ENCODE data around the gene DHPS. TPM values are rescaled to one million over a fixed set of nuclear protein-coding genes. Genes with fewer than 3 reads are reported as not detected.
"Not testable (repeated sequence)": the region's sequence is repeated elsewhere in the genome, so short reads cannot be mapped to it uniquely, and the experiment has no call there.

The DHPS gene
- total RNA-seq, 1 donor from 2014 or later, result 70.5 TPM

DNA sequence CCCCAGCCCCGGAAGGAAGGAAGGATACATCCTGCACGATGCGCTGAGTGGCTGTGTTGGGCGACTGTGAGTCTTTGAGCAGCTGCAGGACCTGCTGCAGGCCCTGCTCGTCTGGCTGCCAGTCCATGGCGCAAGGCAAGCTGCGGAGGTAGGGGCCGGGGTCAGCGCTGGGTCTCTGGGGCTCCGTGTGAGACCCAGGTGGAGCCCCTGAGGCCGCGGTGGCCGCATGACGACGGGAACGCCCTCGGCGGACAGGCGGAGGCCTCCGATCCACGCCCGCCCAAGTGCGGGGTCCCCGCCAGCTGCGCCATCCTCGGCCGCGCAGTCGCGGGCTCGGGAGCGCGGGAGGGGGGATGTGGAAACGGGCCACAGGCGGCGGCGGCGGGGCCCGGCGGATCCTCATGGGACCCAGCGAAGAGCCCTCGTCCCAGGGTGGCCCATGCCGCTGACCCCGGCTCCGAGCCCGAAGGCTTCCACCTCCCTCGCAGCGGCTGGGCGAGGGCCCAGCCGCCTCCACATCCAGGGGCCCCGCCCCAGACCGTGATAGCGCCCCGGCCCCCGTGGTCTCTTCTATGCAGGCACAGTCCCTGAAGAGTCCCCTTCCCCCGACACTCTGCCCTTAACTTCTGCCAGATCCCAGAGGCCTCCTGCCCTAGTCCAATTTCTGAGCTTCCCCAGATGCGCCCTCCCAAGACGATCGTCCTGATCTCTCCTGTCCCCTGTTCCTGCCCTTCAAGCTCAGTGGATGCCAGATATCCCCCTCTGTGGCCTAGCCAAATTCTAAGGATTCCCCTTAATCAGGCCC is 39.4 kb upstream of the DHPS start:
- DNase-seq (no peak), ATAC-seq (peak; percentile 1)
- no peaks in the 10 kb centered on the region for H3K27me3 ChIP-seq
- peak overlapping the region; percentile 88 for H3K27ac ChIP-seq
- intact Hi-C loops (cut with DNase I), result no loop called here
- H3K4me1 ChIP-seq, result peaks cover 33% of the 10 kb centered on the region
- no peaks in the 10 kb centered on the region for H3K9me3 ChIP-seq
- peak overlapping the region; percentile 63 for H3K4me3 ChIP-seq
- peaks cover 19% of the 10 kb centered on the region for H3K36me3 ChIP-seq
- TF ChIP-seq, protein P1, sequence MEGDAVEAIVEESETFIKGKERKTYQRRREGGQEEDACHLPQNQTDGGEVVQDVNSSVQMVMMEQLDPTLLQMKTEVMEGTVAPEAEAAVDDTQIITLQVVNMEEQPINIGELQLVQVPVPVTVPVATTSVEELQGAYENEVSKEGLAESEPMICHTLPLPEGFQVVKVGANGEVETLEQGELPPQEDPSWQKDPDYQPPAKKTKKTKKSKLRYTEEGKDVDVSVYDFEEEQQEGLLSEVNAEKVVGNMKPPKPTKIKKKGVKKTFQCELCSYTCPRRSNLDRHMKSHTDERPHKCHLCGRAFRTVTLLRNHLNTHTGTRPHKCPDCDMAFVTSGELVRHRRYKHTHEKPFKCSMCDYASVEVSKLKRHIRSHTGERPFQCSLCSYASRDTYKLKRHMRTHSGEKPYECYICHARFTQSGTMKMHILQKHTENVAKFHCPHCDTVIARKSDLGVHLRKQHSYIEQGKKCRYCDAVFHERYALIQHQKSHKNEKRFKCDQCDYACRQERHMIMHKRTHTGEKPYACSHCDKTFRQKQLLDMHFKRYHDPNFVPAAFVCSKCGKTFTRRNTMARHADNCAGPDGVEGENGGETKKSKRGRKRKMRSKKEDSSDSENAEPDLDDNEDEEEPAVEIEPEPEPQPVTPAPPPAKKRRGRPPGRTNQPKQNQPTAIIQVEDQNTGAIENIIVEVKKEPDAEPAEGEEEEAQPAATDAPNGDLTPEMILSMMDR (IDR thresholded peaks at IDR 0.05), result no peak

DNA sequence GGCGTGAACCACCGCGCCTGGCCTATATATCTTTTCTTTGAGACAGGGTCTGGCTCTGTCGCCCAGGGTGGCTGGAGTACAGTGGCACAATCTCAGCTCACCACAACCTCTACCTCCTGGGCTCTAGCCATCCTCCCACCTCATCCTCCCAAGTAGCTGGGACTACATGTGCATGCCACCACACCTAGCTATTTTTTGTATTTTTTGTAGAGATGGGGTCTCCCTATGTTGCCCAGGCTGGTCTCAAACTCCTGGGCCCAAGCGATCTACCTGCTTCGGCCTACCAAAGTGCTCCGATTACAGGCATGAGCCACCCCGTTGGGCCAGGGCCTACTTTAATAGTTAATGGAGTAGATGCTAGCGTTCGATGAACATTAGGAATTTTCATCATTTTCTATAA is 38.6 kb upstream of the DHPS start:
- TF ChIP-seq, protein P1 (IDR thresholded peaks at IDR 0.05), result no peak
- peak overlapping the region; percentile 63 for H3K4me3 ChIP-seq
- ATAC-seq, result no peak
- DNase-seq, result no peak
- no peaks in the 10 kb centered on the region for H3K27me3 ChIP-seq
- peaks cover 24% of the 10 kb centered on the region for H3K36me3 ChIP-seq
- no peak overlapping the region for H3K27ac ChIP-seq
- intact Hi-C loops (cut with DNase I), result no loop called here
- peaks cover 33% of the 10 kb centered on the region for H3K4me1 ChIP-seq
- H3K9me3 ChIP-seq, result no peaks in the 10 kb centered on the region

DNA sequence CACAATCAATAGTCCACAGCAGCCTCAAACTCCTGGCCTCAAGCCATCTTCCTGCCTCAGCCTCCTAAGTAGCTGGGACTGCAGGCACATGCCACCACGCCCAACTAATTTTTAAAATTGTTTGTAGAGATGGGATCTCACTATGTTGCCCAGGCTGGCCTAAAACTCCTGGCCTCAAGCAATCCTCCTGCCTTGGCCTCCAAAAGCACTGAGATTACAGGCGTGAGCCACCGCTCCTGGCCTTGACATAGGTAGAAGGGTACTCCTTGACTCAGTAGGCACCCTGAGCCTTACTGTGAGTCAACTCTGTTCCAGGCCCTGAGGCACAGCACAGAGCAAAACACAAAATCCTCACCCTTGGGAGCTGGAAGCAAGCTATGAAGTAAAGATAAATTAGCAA is 34.2 kb upstream of the DHPS start:
- Histone ChIP-seq H3K9me3 (no peaks in the 10 kb centered on the region), H3K4me1 (peaks cover 7% of the 10 kb centered on the region), H3K27me3 (no peaks in the 10 kb centered on the region), H3K27ac (no peak overlapping the region), H3K36me3 (peaks cover 64% of the 10 kb centered on the region), H3K4me3 (no peak overlapping the region)
- no peak for DNase-seq
- intact Hi-C loops (cut with DNase I), result no loop called here
- TF ChIP-seq, protein P1 (IDR thresholded peaks at IDR 0.05), result no peak
- ATAC-seq, result no peak

DNA sequence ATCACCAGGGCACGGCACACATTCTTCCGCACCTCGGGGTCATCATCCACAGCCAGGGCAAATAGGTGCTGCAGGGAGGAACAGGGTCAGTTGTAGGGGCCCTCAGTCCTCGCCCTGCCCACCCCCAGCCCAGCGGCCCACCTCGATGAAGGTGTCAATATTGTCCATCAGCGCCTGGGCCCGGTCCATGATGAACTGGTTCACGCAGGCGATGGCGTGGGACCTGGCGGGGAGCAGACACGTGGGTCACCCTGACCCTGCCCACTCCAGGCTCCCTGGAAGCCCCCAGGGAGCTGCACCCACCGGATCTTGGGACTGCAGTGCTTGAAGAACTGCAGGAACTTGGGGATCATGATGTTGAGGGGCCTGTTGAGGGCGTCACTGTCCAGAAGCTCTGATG is 33.4 kb upstream of the DHPS start:
- no peaks in the 10 kb centered on the region for H3K9me3 ChIP-seq
- H3K27me3 ChIP-seq, result no peaks in the 10 kb centered on the region
- H3K4me1 ChIP-seq, result no peaks in the 10 kb centered on the region
- TF ChIP-seq, protein P1 (IDR thresholded peaks at IDR 0.05), result no peak
- H3K36me3 ChIP-seq, result peaks cover 72% of the 10 kb centered on the region
- no peak for ATAC-seq
- H3K27ac ChIP-seq, result no peak overlapping the region
- intact Hi-C loops (cut with DNase I), result no loop called here
- no peak overlapping the region for H3K4me3 ChIP-seq
- DNase-seq, result no peak

DNA sequence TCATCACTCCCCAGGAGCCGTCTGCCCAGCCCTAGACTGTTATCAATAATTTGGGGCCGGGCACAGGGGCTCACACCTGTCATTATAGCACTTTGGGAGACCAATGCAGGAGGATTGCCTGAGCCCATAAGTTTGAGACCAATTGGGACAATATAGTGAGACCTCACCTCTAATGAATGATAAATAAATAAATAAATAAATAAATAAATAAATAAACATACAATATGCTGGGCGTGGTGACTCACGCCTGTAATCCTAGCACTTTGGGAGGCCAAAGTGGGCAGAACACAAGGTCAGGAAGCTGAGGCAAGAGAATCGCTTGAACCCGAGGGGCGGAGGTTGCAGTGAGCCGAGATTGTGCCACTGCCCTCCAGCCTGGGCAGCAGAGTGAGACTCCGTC is 31.6 kb upstream of the DHPS start:
- H3K36me3 ChIP-seq, result peaks cover 82% of the 10 kb centered on the region
- H3K27ac ChIP-seq; DNase-seq; H3K4me1 ChIP-seq; H3K27me3 ChIP-seq; H3K4me3 ChIP-seq; ATAC-seq; H3K9me3 ChIP-seq; intact Hi-C loops (cut with DNase I): not testable (repeated sequence)

DNA sequence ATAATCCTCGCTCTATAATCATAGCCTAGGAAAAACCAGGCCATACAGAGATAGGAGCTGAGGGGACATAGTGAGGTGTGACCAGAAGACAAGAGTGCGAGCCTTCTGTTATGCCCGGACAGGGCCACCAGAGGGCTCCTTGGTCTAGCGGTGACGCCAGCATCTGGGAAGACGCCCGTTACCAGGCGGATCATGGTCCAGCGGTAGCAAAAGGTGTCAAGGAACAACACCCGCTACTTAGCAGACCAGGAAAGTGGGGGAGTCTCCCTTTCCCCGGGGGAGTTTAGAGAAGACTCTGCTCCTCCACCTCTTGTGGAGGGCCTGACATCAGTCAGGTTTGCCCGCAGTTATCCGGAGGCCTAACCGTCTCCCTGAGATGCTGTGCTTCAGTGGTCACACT is 30.4 kb upstream of the DHPS start:
- intact Hi-C loops (cut with DNase I); H3K4me1 ChIP-seq; ATAC-seq; H3K27me3 ChIP-seq; DNase-seq; H3K27ac ChIP-seq; H3K9me3 ChIP-seq; H3K4me3 ChIP-seq: not testable (repeated sequence)
- TF ChIP-seq, protein P1 (IDR thresholded peaks at IDR 0.05), result peak; percentile 35
- H3K36me3 ChIP-seq, result peaks cover 82% of the 10 kb centered on the region

All from upper lobe of right lung (tissue), 1 donor.